H9 (cell line): ENCODE data around the gene ZNF618. TPM values are rescaled to one million over a fixed set of nuclear protein-coding genes. Genes with fewer than 3 reads are reported as not detected.
A peak's percentile ranks its signal among the peaks of the same experiment; 100 is the strongest.

Experiments
- DNase-seq: peaks from one replicate; pipeline ENCODE4 v3.0.0-alpha.2; 2017
- H2AFZ ChIP-seq: one replicate; pipeline ENCODE4 v1.6.1; 2013; ENCODE audit warnings: mild to moderate bottlenecking, low read length, control low read depth, moderate library complexity
- H2AK5ac ChIP-seq: 2 replicates; pipeline ENCODE4 v1.6.1; 2013; ENCODE audit warnings: low read length, control low read depth, mixed read lengths; ENCODE audit not compliant: insufficient read length
- H2BK120ac ChIP-seq: one replicate; pipeline ENCODE4 v1.6.1; 2013; ENCODE audit warnings: low read depth, mild to moderate bottlenecking, low read length, control low read depth, inconsistent platforms; ENCODE audit not compliant: poor library complexity, severe bottlenecking
- H2BK12ac ChIP-seq: 2 replicates; pipeline ENCODE4 v1.6.1; 2013; ENCODE audit warnings: low read length, control low read depth, mixed read lengths, low read depth; ENCODE audit not compliant: insufficient read length
- H2BK15ac ChIP-seq: 2 replicates; pipeline ENCODE4 v1.6.1; 2013; ENCODE audit warnings: low read depth, low read length, control low read depth
- H2BK20ac ChIP-seq: one replicate; pipeline ENCODE4 v1.6.1; 2013; ENCODE audit warnings: low read depth, mild to moderate bottlenecking, low read length, control low read depth, inconsistent platforms; ENCODE audit not compliant: poor library complexity, severe bottlenecking
- H2BK5ac ChIP-seq: 2 replicates; pipeline ENCODE4 v1.6.1; 2013; ENCODE audit warnings: low read length, control low read depth, mixed read lengths; ENCODE audit not compliant: insufficient read length
- H3K14ac ChIP-seq: 2 replicates; pipeline ENCODE4 v1.6.1; 2013; ENCODE audit warnings: low read length, control low read depth; ENCODE audit not compliant: insufficient read depth
- H3K18ac ChIP-seq: 2 replicates; pipeline ENCODE4 v1.6.1; 2013; ENCODE audit warnings: low read depth, mild to moderate bottlenecking, mixed read lengths, low read length, control low read depth; ENCODE audit not compliant: insufficient read length
- H3K23ac ChIP-seq: 2 replicates; pipeline ENCODE4 v1.6.1; 2013; ENCODE audit warnings: low read length, control low read depth, mixed read lengths, low read depth; ENCODE audit not compliant: insufficient read length
- H3K23me2 ChIP-seq: 2 replicates; pipeline ENCODE4 v1.6.1; 2013; ENCODE audit warnings: low read depth, mild to moderate bottlenecking, mixed read lengths, low read length, control low read depth; ENCODE audit not compliant: insufficient read length, poor library complexity, severe bottlenecking
- H3K27ac ChIP-seq: 2 replicates; pipeline ENCODE4 v1.5.1; 2013; ENCODE audit warnings: low read length, control low read depth, mixed read lengths, low read depth; ENCODE audit not compliant: insufficient read length
- H3K27me3 ChIP-seq: 2 replicates; pipeline ENCODE4 v1.6.1; 2013; ENCODE audit warnings: low read length, control low read depth, inconsistent platforms; ENCODE audit not compliant: insufficient read depth
- H3K4ac ChIP-seq: 2 replicates; pipeline ENCODE4 v1.6.1; 2013; ENCODE audit warnings: low read depth, mild to moderate bottlenecking, control low read depth, inconsistent platforms, low read length, moderate library complexity
- H3K4me1 ChIP-seq: 2 replicates; pipeline ENCODE4 v1.6.1; 2013; ENCODE audit warnings: low read length, control low read depth, inconsistent platforms; ENCODE audit not compliant: insufficient read depth
- H3K4me2 ChIP-seq: 2 replicates; pipeline ENCODE4 v1.6.1; 2013; ENCODE audit warnings: low read length, control low read depth, mixed read lengths; ENCODE audit not compliant: insufficient read length, insufficient read depth
- H3K56ac ChIP-seq: 2 replicates; pipeline ENCODE4 v1.6.1; 2013; ENCODE audit warnings: low read depth, mild to moderate bottlenecking, mixed read lengths, low read length, control low read depth; ENCODE audit not compliant: insufficient read length
- H3K79me1 ChIP-seq: 2 replicates; pipeline ENCODE4 v1.6.1; 2013; ENCODE audit warnings: low read depth, mild to moderate bottlenecking, moderate library complexity, low read length, control low read depth, inconsistent platforms; ENCODE audit not compliant: insufficient read depth, poor library complexity, severe bottlenecking
- H3K79me2 ChIP-seq: 2 replicates; pipeline ENCODE4 v1.6.1; 2013; ENCODE audit warnings: low read length, control low read depth, inconsistent platforms; ENCODE audit not compliant: insufficient read depth
- H3K9ac ChIP-seq: 2 replicates; pipeline ENCODE4 v1.6.1; 2013; ENCODE audit warnings: low read length, control low read depth, mixed read lengths; ENCODE audit not compliant: insufficient read length; ENCODE audit errors: extremely low read depth
- H3K9me3 ChIP-seq: one replicate; pipeline ENCODE4 v1.6.1; 2013; ENCODE audit warnings: low read depth, low read length, inconsistent platforms; ENCODE audit not compliant: control insufficient read depth
- H3T11ph ChIP-seq: one replicate; pipeline ENCODE4 v1.6.1; 2013; ENCODE audit warnings: mild to moderate bottlenecking, low read length, control low read depth, inconsistent platforms
- H4K20me1 ChIP-seq: one replicate; pipeline ENCODE4 v1.6.1; 2013; ENCODE audit not compliant: control insufficient read depth, insufficient read length, insufficient read depth
- H4K5ac ChIP-seq: 2 replicates; pipeline ENCODE4 v1.6.1; 2013; ENCODE audit warnings: low read depth, mild to moderate bottlenecking, mixed read lengths, low read length, control low read depth; ENCODE audit not compliant: insufficient read length
- H4K8ac ChIP-seq: replicated peaks from 2 replicates; pipeline ENCODE4 v1.6.1; 2013; ENCODE audit warnings: low read length, control low read depth, mixed read lengths, low read depth; ENCODE audit not compliant: insufficient read length
- H4K91ac ChIP-seq: 2 replicates; pipeline ENCODE4 v1.6.1; 2013; ENCODE audit warnings: low read depth, mild to moderate bottlenecking, moderate library complexity, mixed read lengths, low read length, control low read depth; ENCODE audit not compliant: insufficient read length
- H3K27ac Mint-ChIP-seq, 3 experiments: 2 replicates in 2 of 3; 3 replicates in 1 of 3; pipeline ENCODE4 v1.8.0; 2020 to 2021; ENCODE audit warnings: mixed read lengths in 3 of 3, mild to moderate bottlenecking in 1 of 3, moderate library complexity in 1 of 3
- H3K27me3 Mint-ChIP-seq: 2 replicates; pipeline ENCODE4 v1.8.0; 2021; ENCODE audit warnings: low read depth, mild to moderate bottlenecking, moderate library complexity, mixed read lengths
- H3K36me3 Mint-ChIP-seq, 3 experiments: 2 replicates in 2 of 3; 3 replicates in 1 of 3; pipeline ENCODE4 v1.8.0; 2020 to 2021; ENCODE audit warnings: low read depth in 3 of 3, mixed read lengths in 3 of 3; ENCODE audit not compliant: insufficient read depth in 1 of 3
- H3K4me1 Mint-ChIP-seq, 2 experiments: 2 replicates each; pipeline ENCODE4 v1.8.0; 2020; ENCODE audit warnings: mixed read lengths in 2 of 2
- H3K4me3 Mint-ChIP-seq, 2 experiments: 2 replicates in 1 of 2; 3 replicates in 1 of 2; pipeline ENCODE4 v1.8.0; 2020 to 2021; ENCODE audit warnings: mild to moderate bottlenecking in 2 of 2, mixed read lengths in 2 of 2, moderate library complexity in 1 of 2
- H3K9me3 Mint-ChIP-seq, 2 experiments: 2 replicates in 1 of 2; 3 replicates in 1 of 2; pipeline ENCODE4 v1.8.0; 2020; ENCODE audit warnings: mild to moderate bottlenecking in 2 of 2, mixed read lengths in 2 of 2, moderate library complexity in 1 of 2
- WGBS: extraction: QIAGEN DNeasy Blood & Tissue Kit; methylation state at CpG from one replicate; pipeline ENCODE4 v1.1.7; 2013; ENCODE audit warnings: missing lambda C conversion rate, low lambda C conversion rate, mixed read lengths; ENCODE audit not compliant: insufficient read length; ENCODE audit errors: extremely low coverage; 5-methylcytosine and 5-hydroxymethylcytosine counted together
- total RNA-seq: library from RNA; stranded (reverse); gene quantifications from 2 replicates; pipeline ENCODE4 v1.2.1, GENCODE V29; 2021
- TF ChIP-seq, protein P1 (sequence below): fragments of 200-600 bp; sonication (generic); conservative IDR thresholded peaks from 3 replicates; pipeline ENCODE4 v1.8.0; 2021; ENCODE audit warnings: antibody characterized with exemption, mild to moderate bottlenecking

Gene ZNF618
- total RNA-seq, 1 experiment from 2014 or later: 13.6 TPM

DNA sequence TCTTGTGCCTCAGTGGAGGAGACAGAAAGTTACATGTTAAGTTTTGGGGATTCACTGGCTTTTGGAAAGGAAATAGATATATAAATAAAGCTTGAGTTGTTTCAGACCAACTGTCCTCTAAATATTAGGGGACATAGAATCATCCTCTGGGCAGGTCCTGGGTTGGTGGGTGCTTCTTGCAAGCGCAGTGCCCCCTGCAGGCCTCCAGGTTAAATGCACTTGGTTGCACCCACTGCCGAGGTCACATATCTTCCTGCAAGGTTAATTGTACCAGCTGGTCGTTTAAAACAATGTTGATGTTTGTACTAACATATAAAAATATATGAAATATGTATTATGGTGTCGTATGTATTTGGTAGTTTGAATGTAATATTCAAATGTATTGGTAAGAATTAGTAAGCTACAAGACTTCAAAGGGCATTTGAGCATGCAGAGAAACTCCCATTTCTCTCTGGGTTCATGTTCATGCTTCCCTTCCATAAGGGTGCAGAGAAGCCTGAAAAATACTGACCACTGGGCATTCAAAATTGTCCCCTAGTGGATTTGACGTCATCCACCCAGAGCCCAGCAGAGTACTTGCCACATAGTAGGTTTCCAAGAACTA, 87.0 kb downstream of the ZNF618 start:
- Histone ChIP-seq H3K79me1 (no peaks in the 10 kb centered on the region), H3K23ac (no peak overlapping the region), H3K4me2 (no peak overlapping the region), H2BK5ac (no peak overlapping the region), H2BK15ac (no peak overlapping the region), H4K5ac (no peak overlapping the region), H2BK20ac (no peak overlapping the region), H4K8ac (no peak overlapping the region), H3K23me2 (no peaks in the 10 kb centered on the region), H3K4me1 (no peaks in the 10 kb centered on the region; the same call in 1 of the 2 replicates), H4K20me1 (no peaks in the 10 kb centered on the region), H3K4ac (no peak overlapping the region), H3K27me3 (no peaks in the 10 kb centered on the region), H3K27ac (no peak overlapping the region), H3K18ac (no peak overlapping the region), H3K79me2 (no peaks in the 10 kb centered on the region), H3K9ac (no peak overlapping the region), H3K14ac (no peak overlapping the region), H4K91ac (no peak overlapping the region), H2AFZ (no peak overlapping the region), H2BK120ac (no peak overlapping the region), H3K9me3 (no peaks in the 10 kb centered on the region), H3K56ac (no peak overlapping the region), H2AK5ac (no peak overlapping the region), H3T11ph (no peak overlapping the region), H2BK12ac (no peak overlapping the region)
- Mint-ChIP-seq H3K4me1 (peaks cover 6 to 22% of the 10 kb centered on the region in 2 experiments), H3K36me3 (no peaks in the 10 kb centered on the region; a peak in 2 of 7 replicates), H3K27me3 (no peaks in the 10 kb centered on the region), H3K4me3 (no peak overlapping the region), H3K27ac (no peak overlapping the region), H3K9me3 (no peaks in the 10 kb centered on the region)
- 88% methylated on average over 1 of the region's 5 CpGs for WGBS
- TF ChIP-seq, protein P1, sequence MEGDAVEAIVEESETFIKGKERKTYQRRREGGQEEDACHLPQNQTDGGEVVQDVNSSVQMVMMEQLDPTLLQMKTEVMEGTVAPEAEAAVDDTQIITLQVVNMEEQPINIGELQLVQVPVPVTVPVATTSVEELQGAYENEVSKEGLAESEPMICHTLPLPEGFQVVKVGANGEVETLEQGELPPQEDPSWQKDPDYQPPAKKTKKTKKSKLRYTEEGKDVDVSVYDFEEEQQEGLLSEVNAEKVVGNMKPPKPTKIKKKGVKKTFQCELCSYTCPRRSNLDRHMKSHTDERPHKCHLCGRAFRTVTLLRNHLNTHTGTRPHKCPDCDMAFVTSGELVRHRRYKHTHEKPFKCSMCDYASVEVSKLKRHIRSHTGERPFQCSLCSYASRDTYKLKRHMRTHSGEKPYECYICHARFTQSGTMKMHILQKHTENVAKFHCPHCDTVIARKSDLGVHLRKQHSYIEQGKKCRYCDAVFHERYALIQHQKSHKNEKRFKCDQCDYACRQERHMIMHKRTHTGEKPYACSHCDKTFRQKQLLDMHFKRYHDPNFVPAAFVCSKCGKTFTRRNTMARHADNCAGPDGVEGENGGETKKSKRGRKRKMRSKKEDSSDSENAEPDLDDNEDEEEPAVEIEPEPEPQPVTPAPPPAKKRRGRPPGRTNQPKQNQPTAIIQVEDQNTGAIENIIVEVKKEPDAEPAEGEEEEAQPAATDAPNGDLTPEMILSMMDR: peak; percentile 93
- DNase-seq: peak; percentile 67
